Measurements from ENCODE around the gene DCDC1.

Gene DCDC1

GRCh38 chr11:31236143-31236542, 133.4 kb downstream of the DCDC1 start:
- no peak for DNase-seq (ENCODE audit: low read depth in 2 of 2)

- no peak for DNase-seq (ENCODE audit: low read depth in 2 of 2)
These were observed 136.1 kb downstream of the DCDC1 start for GRCh38 chr11:31233425-31233824.

GRCh38 chr11:31231601-31232000, 137.9 kb downstream of the DCDC1 start:
- no peak for DNase-seq (ENCODE audit: low read depth in 2 of 2)

- no peak for DNase-seq (ENCODE audit: low read depth in 2 of 2)
These were observed 150.7 kb downstream of the DCDC1 start for GRCh38 chr11:31218847-31219246.

GRCh38 chr11:31214372-31214771, 155.2 kb downstream of the DCDC1 start:
- DNase-seq (ENCODE audit: low read depth in 2 of 2): no peak

- no peak for DNase-seq (ENCODE audit: low read depth in 2 of 2)
These were observed 170.2 kb downstream of the DCDC1 start for GRCh38 chr11:31199378-31199777.

- no peak for DNase-seq (ENCODE audit: low read depth in 2 of 2)
These were observed 195.4 kb downstream of the DCDC1 start for GRCh38 chr11:31173926-31174680.

GRCh38 chr11:31160504-31161422, 208.8 kb downstream of the DCDC1 start:
- no peak for DNase-seq (ENCODE audit: low read depth in 2 of 2)

- no peak for DNase-seq (ENCODE audit: low read depth in 2 of 2)
These were observed 218.7 kb downstream of the DCDC1 start for GRCh38 chr11:31150841-31151240.

- no peak for DNase-seq (ENCODE audit: low read depth in 2 of 2)
These were observed 219.5 kb downstream of the DCDC1 start for GRCh38 chr11:31150011-31150410.

- DNase-seq (ENCODE audit: low read depth in 2 of 2): no peak
These were observed 227.8 kb downstream of the DCDC1 start for GRCh38 chr11:31141789-31142188.

- no peak for DNase-seq (ENCODE audit: low read depth in 2 of 2)
These were observed 230.1 kb downstream of the DCDC1 start for GRCh38 chr11:31139479-31139878.

- DNase-seq (ENCODE audit: low read depth in 2 of 2): no peak
These were observed 236.8 kb downstream of the DCDC1 start for GRCh38 chr11:31132531-31133421.

- no peak for DNase-seq (ENCODE audit: low read depth in 2 of 2)
These were observed 237.8 kb downstream of the DCDC1 start for GRCh38 chr11:31131760-31132159.

GRCh38 chr11:31127290-31127689, 242.2 kb downstream of the DCDC1 start:
- DNase-seq (ENCODE audit: low read depth in 2 of 2): no peak

- DNase-seq (ENCODE audit: low read depth in 2 of 2): no peak
These were observed 249.1 kb downstream of the DCDC1 start for GRCh38 chr11:31120428-31120827.

- DNase-seq (ENCODE audit: low read depth in 2 of 2): no peak
These were observed 251.0 kb downstream of the DCDC1 start for GRCh38 chr11:31118566-31118965.

GRCh38 chr11:31117038-31117437, 252.5 kb downstream of the DCDC1 start:
- no peak for DNase-seq (ENCODE audit: low read depth in 2 of 2)

- no peak for DNase-seq (ENCODE audit: low read depth in 2 of 2)
These were observed 255.1 kb downstream of the DCDC1 start for GRCh38 chr11:31114442-31114841.

GRCh38 chr11:31110830-31111229, 258.7 kb downstream of the DCDC1 start:
- DNase-seq (ENCODE audit: low read depth in 2 of 2): no peak

GRCh38 chr11:31109446-31109845, 260.1 kb downstream of the DCDC1 start:
- no peak for DNase-seq (ENCODE audit: low read depth in 2 of 2)

GRCh38 chr11:31107649-31108048, 261.9 kb downstream of the DCDC1 start:
- DNase-seq (ENCODE audit: low read depth in 2 of 2): no peak
